Measurements from ENCODE around the gene ALKBH7. TPM values are rescaled to one million over a fixed set of nuclear protein-coding genes. Genes with fewer than 3 reads are reported as not detected.
A peak's percentile ranks its signal among the peaks of the same experiment; 100 is the strongest.
"Not testable (repeated sequence)": the region's sequence is repeated elsewhere in the genome, so short reads cannot be mapped to it uniquely, and the experiment has no call there.

ALKBH7 gene
- total RNA-seq, 1 donor from 2014 or later = 68.8 TPM

DNA sequence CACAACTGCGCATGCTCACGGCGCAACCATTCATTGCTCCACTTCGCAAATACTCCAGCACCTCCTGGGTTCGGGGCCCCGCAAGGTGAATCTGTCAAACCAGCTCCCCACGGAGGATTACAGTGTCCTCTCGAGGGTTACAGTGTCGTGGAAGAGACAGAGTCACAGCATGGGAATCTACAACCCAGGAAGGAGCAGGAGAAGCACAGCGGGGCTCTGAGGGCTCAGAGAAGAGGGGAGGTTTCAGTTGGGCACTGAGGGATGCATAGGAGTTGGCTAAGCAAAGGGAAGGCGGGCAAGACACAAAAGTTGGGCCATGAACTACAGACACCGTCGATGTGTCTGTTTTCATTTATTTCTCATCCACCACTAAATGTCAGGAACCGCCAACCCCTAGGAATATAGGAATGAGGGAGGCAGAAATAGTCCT is 21.4 kb downstream of the ALKBH7 start:
- Mint-ChIP-seq H3K4me1 (peaks cover 30% of the 10 kb centered on the region), H3K27me3 (ENCODE audit: low read depth) (no peaks in the 10 kb centered on the region), H3K9me3 (no peaks in the 10 kb centered on the region), H3K4me3 (peak overlapping the region; percentile 97), H3K27ac (ENCODE audit: unreplicated experiment) (peak overlapping the region; percentile 98), H3K36me3 (ENCODE audit: low read depth) (peaks cover 4% of the 10 kb centered on the region)
- TF ChIP-seq, protein P1, sequence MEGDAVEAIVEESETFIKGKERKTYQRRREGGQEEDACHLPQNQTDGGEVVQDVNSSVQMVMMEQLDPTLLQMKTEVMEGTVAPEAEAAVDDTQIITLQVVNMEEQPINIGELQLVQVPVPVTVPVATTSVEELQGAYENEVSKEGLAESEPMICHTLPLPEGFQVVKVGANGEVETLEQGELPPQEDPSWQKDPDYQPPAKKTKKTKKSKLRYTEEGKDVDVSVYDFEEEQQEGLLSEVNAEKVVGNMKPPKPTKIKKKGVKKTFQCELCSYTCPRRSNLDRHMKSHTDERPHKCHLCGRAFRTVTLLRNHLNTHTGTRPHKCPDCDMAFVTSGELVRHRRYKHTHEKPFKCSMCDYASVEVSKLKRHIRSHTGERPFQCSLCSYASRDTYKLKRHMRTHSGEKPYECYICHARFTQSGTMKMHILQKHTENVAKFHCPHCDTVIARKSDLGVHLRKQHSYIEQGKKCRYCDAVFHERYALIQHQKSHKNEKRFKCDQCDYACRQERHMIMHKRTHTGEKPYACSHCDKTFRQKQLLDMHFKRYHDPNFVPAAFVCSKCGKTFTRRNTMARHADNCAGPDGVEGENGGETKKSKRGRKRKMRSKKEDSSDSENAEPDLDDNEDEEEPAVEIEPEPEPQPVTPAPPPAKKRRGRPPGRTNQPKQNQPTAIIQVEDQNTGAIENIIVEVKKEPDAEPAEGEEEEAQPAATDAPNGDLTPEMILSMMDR (conservative IDR thresholded peaks at IDR 0.05) = no peak
- DNase-seq (ENCODE audit: low read depth, low spot score) = no peak

DNA sequence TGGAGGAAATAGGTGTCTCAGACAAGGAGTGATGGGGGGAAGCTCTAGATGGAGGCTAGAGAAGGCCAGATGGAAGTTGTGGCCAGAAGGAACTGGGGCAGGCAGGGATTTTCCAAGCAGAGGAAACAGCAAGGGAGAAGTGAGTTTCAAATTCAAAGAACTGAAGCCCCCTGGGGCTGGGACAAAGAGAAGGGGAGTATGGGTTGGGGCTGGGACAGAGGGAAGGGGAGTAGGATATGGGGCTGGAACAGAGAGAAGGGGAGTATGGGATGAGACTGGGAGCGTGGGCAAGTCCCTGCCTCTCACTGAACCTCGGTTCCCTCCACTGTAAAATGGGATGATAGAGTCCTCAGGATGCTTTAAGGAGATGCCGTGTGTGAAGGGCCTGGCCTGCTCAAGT is 22.2 kb downstream of the ALKBH7 start:
- Mint-ChIP-seq H3K36me3 (ENCODE audit: low read depth) (peaks cover 4% of the 10 kb centered on the region), H3K27me3 (ENCODE audit: low read depth) (no peaks in the 10 kb centered on the region), H3K27ac (ENCODE audit: unreplicated experiment) (peak overlapping the region; percentile 12), H3K4me3 (peak overlapping the region; percentile 75), H3K9me3 (no peaks in the 10 kb centered on the region), H3K4me1 (peaks cover 30% of the 10 kb centered on the region)
- TF ChIP-seq, protein P1 (conservative IDR thresholded peaks at IDR 0.05) = no peak
- no peak for DNase-seq (ENCODE audit: low read depth, low spot score)

DNA sequence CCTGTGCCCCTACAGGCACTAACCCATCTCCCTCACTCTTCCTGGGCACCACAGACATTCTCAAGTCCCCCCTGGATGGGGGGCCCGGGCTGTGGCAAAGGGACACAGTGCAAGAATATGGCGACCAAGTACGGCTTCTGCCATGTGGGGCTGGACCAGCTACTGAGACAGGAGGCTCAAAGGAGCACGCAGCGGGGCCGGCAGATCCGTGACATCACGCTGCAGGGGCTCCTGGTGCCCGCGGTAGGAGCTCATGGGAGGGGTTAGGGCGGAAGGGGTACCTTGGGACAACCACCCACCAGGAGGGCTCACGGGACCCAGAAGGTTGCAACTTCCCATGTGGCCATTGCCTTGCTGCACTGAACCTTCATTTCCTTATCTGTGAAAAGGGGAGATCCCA is 23.7 kb downstream of the ALKBH7 start:
- TF ChIP-seq, protein P1 (conservative IDR thresholded peaks at IDR 0.05) = no peak
- Mint-ChIP-seq H3K4me3 (no peak overlapping the region), H3K36me3 (ENCODE audit: low read depth) (peaks cover 2% of the 10 kb centered on the region), H3K4me1 (peaks cover 26% of the 10 kb centered on the region), H3K27ac (ENCODE audit: unreplicated experiment) (no peak overlapping the region), H3K9me3 (no peaks in the 10 kb centered on the region), H3K27me3 (ENCODE audit: low read depth) (no peaks in the 10 kb centered on the region)
- no peak for DNase-seq (ENCODE audit: low read depth, low spot score)

DNA sequence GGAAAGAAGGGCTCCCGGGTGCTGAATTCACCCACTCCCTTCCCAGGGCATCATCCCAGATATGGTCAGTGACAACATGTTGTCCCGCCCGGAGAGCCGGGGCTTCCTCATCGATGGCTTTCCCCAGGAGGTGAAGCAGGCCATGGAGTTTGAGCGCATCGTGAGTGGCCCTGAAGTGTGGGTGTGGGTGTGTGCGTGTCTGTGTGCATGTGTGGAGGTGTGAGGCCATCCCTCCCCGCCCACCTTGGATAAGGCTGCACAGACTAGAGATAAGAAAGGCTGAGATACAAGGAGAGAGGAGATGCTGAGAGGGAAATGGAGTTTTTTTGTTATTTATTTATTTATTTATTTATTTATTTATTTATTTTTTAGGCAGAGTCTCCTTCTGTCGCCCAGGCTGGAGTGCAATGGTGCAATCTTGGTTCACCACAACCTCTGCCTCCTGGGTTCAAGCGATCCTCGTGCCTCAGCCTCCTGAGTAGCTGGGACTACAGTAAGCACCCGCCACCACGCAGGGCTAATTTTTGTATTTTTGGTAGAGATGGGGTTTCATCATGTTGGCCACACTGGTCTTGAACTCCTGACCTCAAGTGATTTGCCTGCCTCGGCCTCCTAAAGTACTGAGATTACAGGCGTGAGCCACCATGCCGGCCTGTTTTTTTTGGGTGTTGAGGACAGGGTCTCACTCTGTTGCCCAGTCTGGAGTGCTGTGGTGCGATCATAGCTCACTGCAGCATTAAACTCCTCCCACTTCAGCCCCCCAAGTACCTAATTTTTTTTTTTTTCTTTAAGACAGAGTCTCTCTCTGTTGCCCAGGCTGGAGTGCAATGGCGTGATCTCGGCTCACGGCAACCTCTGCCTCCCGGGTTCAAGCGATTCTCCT is 27.7 kb downstream of the ALKBH7 start:
- H3K27ac Mint-ChIP-seq (ENCODE audit: unreplicated experiment) = not testable (repeated sequence)

GRCh38 chr19:6402058-6402457 is 29.5 kb downstream of the ALKBH7 start:
- Mint-ChIP-seq H3K27me3 (ENCODE audit: low read depth) (no peaks in the 10 kb centered on the region), H3K4me1 (peaks cover 21% of the 10 kb centered on the region), H3K36me3 (ENCODE audit: low read depth) (no peaks in the 10 kb centered on the region), H3K4me3 (peak overlapping the region; percentile 72), H3K9me3 (no peaks in the 10 kb centered on the region), H3K27ac (ENCODE audit: unreplicated experiment) (peak overlapping the region; percentile 95)
- DNase-seq (ENCODE audit: low read depth, low spot score) = no peak
- TF ChIP-seq, protein P1 (conservative IDR thresholded peaks at IDR 0.05) = no peak

More for the DNA sequence above, 27.7 kb downstream of the ALKBH7 start:
- not testable (repeated sequence) for H3K36me3 Mint-ChIP-seq (ENCODE audit: low read depth); H3K4me3 Mint-ChIP-seq; DNase-seq (ENCODE audit: low read depth, low spot score); H3K9me3 Mint-ChIP-seq; H3K27me3 Mint-ChIP-seq (ENCODE audit: low read depth)
- H3K4me1 Mint-ChIP-seq = peaks cover 21% of the 10 kb centered on the region

Measured in neural crest cell (in vitro differentiated cells).